Activated T-cell treated with anti-CD3 and anti-CD28 coated beads, Interleukin-2, amount 50 U/mL, for 72 hours (primary cell): Measurements from ENCODE around the gene MYO10. TPM values are rescaled to one million over a fixed set of nuclear protein-coding genes. Genes with fewer than 3 reads are reported as not detected.
A peak's percentile ranks its signal among the peaks of the same experiment; 100 is the strongest.

Experiments
- ATAC-seq, 2 donors: fragments of 150-1000 bp; cut with Tn5 transposase; replicated peaks in 1 of 2; 2 replicates each; pipeline ENCODE4 v1.10.0; 2021; ENCODE audit warnings: moderate library complexity in 2 of 2, mild to moderate bottlenecking in 1 of 2
- DNase-seq, 2 donors: peaks; one replicate each; pipeline ENCODE4 v3.0.0; 2021 to 2022; ENCODE audit warnings: mixed read lengths in 1 of 2
- H3K27ac Mint-ChIP-seq: one replicate; pipeline ENCODE4 v1.8.0; 2022; ENCODE audit warnings: mild to moderate bottlenecking, moderate library complexity, mixed read lengths
- H3K27me3 Mint-ChIP-seq: one replicate; pipeline ENCODE4 v1.8.0; 2022; ENCODE audit warnings: low read depth, mixed read lengths
- H3K36me3 Mint-ChIP-seq, 2 donors: one replicate each; pipeline ENCODE4 v1.8.0; 2022; ENCODE audit warnings: mixed read lengths in 2 of 2, mild to moderate bottlenecking in 1 of 2; ENCODE audit not compliant: insufficient read depth in 2 of 2
- H3K4me1 Mint-ChIP-seq: one replicate; pipeline ENCODE4 v1.8.0; 2022; ENCODE audit warnings: low read depth, mixed read lengths
- H3K4me3 Mint-ChIP-seq, 2 donors: one replicate each; pipeline ENCODE4 v1.8.0; 2022; ENCODE audit warnings: mild to moderate bottlenecking in 2 of 2, mixed read lengths in 2 of 2, moderate library complexity in 2 of 2
- H3K9me3 Mint-ChIP-seq, 2 donors: one replicate each; pipeline ENCODE4 v1.8.0; 2022; ENCODE audit warnings: mixed read lengths in 2 of 2
- total RNA-seq, 2 donors: library from RNA; stranded (reverse); gene quantifications; one replicate each; pipeline ENCODE4 v1.2.3, GENCODE V29; 2022

Gene MYO10
- total RNA-seq, 2 donors from 2014 or later: 0.43 to 0.97 TPM

- no peaks in the 10 kb centered on the region for H3K9me3 Mint-ChIP-seq
- no peaks in the 10 kb centered on the region for H3K27me3 Mint-ChIP-seq
- DNase-seq: no peak
- H3K27ac Mint-ChIP-seq: no peak overlapping the region
- peaks cover 0 to 1% of the 10 kb centered on the region in 2 donors for H3K36me3 Mint-ChIP-seq
- ATAC-seq: no peak
- no peak overlapping the region for H3K4me3 Mint-ChIP-seq
- peaks cover 59% of the 10 kb centered on the region for H3K4me1 Mint-ChIP-seq
Measured at GRCh38 chr5:16625096-16625495, 311.0 kb downstream of the MYO10 start.

DNA sequence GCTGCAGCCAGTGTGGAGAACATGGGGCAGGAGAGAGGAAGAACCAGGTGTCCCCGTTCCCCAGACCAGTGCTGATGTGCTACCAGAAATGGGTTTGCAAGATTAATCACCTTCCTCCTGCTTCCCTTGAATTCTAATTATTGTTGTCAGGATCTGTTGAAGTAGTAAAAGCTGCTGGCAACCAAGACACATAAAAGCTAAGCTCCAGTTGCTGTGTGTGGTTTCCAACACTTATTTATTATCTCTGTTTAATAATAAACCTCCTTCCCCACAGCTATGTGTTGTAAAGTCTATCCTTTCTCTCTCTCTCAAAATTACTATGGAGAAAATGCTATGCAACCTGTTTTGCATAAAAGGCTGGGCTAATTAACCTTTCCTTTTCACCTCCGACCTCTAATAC, 317.0 kb downstream of the MYO10 start:
- Mint-ChIP-seq H3K4me3 (no peak overlapping the region), H3K27me3 (no peaks in the 10 kb centered on the region), H3K36me3 (peaks cover 3 to 4% of the 10 kb centered on the region in 2 donors), H3K4me1 (peaks cover 29% of the 10 kb centered on the region), H3K27ac (no peak overlapping the region), H3K9me3 (no peaks in the 10 kb centered on the region)
- DNase-seq: no peak
- ATAC-seq: no peak

- no peak for ATAC-seq
- peaks cover 37% of the 10 kb centered on the region for H3K4me1 Mint-ChIP-seq
- DNase-seq: no peak
- no peaks in the 10 kb centered on the region for H3K27me3 Mint-ChIP-seq
- H3K36me3 Mint-ChIP-seq: peaks cover 3 to 4% of the 10 kb centered on the region in 2 donors
- H3K4me3 Mint-ChIP-seq: no peak overlapping the region
- no peak overlapping the region for H3K27ac Mint-ChIP-seq
- H3K9me3 Mint-ChIP-seq: no peaks in the 10 kb centered on the region
Measured at GRCh38 chr5:16618138-16618897, 317.8 kb downstream of the MYO10 start.

GRCh38 chr5:16617274-16617968, 318.7 kb downstream of the MYO10 start:
- Mint-ChIP-seq H3K27ac (no peak overlapping the region), H3K4me1 (peaks cover 46% of the 10 kb centered on the region), H3K36me3 (peaks cover 3 to 4% of the 10 kb centered on the region in 2 donors), H3K4me3 (no peak overlapping the region), H3K9me3 (no peaks in the 10 kb centered on the region), H3K27me3 (no peaks in the 10 kb centered on the region)
- ATAC-seq: peak; percentile 21 to 23
- peak; percentile 42 to 53 for DNase-seq

- peak within 1 kb of the TSS in 1 of 2 donors; percentile 96 for H3K4me3 Mint-ChIP-seq
- peak; percentile 86 to 87 for ATAC-seq
- H3K27me3 Mint-ChIP-seq: no peaks in the 10 kb centered on the region
Measured at GRCh38 chr5:16616536-16617273, 319.4 kb downstream of the MYO10 start, which contains the start of gene RETREG1. Gene RETREG1 (minus strand): TSS chr5:16616997. CDS start chr5:16616971, 26 bp downstream.

GRCh38 chr5:16615741-16616535, 320.1 kb downstream of the MYO10 start:
- ATAC-seq (no peak), DNase-seq (peak in 1 of 2 donors; percentile 19)
- Mint-ChIP-seq H3K9me3 (no peaks in the 10 kb centered on the region), H3K27me3 (no peaks in the 10 kb centered on the region), H3K4me3 (peak overlapping the region in 1 of 2 donors; percentile 96), H3K4me1 (peaks cover 54% of the 10 kb centered on the region), H3K36me3 (peaks cover 3 to 4% of the 10 kb centered on the region in 2 donors), H3K27ac (peak overlapping the region; percentile 89)

More at GRCh38 chr5:16616536-16617273, 319.4 kb downstream of the MYO10 start, which contains the start of gene RETREG1:
- Mint-ChIP-seq H3K9me3 (no peaks in the 10 kb centered on the region), H3K27ac (peak within 1 kb of the TSS; percentile 89), H3K4me1 (peaks cover 53% of the 10 kb centered on the region), H3K36me3 (peaks cover 3 to 4% of the 10 kb centered on the region in 2 donors)
- peak; percentile 82 to 86 for DNase-seq

DNA sequence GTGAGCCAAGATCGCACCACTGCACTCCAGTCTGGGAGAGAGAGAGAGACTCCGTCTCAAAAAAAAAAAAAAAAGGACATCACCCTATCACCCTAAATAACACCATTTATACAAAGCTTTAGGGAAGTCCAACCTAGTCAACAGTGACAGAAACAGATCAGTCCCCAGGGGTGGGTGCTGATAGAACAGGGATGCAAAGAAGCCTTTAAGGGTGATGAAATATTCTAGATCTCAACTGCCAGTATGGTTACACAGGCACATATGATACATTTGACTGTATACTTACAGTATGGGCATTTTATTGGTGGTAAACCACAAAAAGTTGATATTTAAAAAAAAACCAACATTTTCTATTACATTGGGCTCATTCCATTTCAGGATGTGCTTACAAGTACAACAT, 324.1 kb downstream of the MYO10 start:
- Mint-ChIP-seq H3K9me3 (no peaks in the 10 kb centered on the region), H3K27ac (no peak overlapping the region), H3K36me3 (peaks cover 3 to 13% of the 10 kb centered on the region in 2 donors), H3K4me3 (peak overlapping the region; percentile 55 to 58), H3K4me1 (peaks cover 67% of the 10 kb centered on the region), H3K27me3 (no peaks in the 10 kb centered on the region)
- ATAC-seq (peak; percentile 23 to 48), DNase-seq (peak in 1 of 2 donors; percentile 8)
